NCI-H1092 (cell line): ENCODE results near the gene RASSF9.

Source experiments
- DNase-seq: peaks from one replicate; lab custom pipeline; 2025; lab: John Stamatoyannopoulos, UW

Gene RASSF9

GRCh38 chr12:85836197-85837090 lies at the start of gene RASSF9:
RASSF9 (minus strand) TSS chr12:85836409; CDS start chr12:85836201, 208 bp downstream.
- no peak for DNase-seq

GRCh38 chr12:85883763-85884162 lies 47.6 kb upstream of the RASSF9 start:
- no peak for DNase-seq

- no peak for DNase-seq
Measured at GRCh38 chr12:85877459-85877858, 41.2 kb upstream of the RASSF9 start.

- DNase-seq: no peak
Measured at GRCh38 chr12:85874031-85874461, 37.8 kb upstream of the RASSF9 start, which contains the start of gene NTS. NTS (plus strand) TSS chr12:85874295; CDS start chr12:85874404, 109 bp downstream.

GRCh38 chr12:85872497-85873091 lies 36.4 kb upstream of the RASSF9 start:
- DNase-seq: peak; percentile 22

- DNase-seq: peak; percentile 26
Measured at GRCh38 chr12:85866986-85867776, 31.0 kb upstream of the RASSF9 start.

- no peak for DNase-seq
Measured at GRCh38 chr12:85865890-85866289, 29.7 kb upstream of the RASSF9 start.

- no peak for DNase-seq
Measured at GRCh38 chr12:85856966-85857365, 20.8 kb upstream of the RASSF9 start.

GRCh38 chr12:85855305-85855704 lies 19.1 kb upstream of the RASSF9 start:
- no peak for DNase-seq

- no peak for DNase-seq
Measured at GRCh38 chr12:85849344-85849743, 13.1 kb upstream of the RASSF9 start.

- no peak for DNase-seq
Measured at GRCh38 chr12:85843606-85844310, 7.5 kb upstream of the RASSF9 start.

- no peak for DNase-seq
Measured at GRCh38 chr12:85835426-85836196, 598 bp downstream of the RASSF9 start.

- DNase-seq: no peak
Measured at GRCh38 chr12:85834378-85834777, 1.8 kb downstream of the RASSF9 start.

- no peak for DNase-seq
Measured at GRCh38 chr12:85833579-85833978, 2.6 kb downstream of the RASSF9 start.

- no peak for DNase-seq
Measured at GRCh38 chr12:85831327-85831990, 4.8 kb downstream of the RASSF9 start.

- no peak for DNase-seq
Measured at GRCh38 chr12:85829391-85829790, 6.8 kb downstream of the RASSF9 start.

- DNase-seq: no peak
Measured at GRCh38 chr12:85828576-85828975, 7.6 kb downstream of the RASSF9 start.

- no peak for DNase-seq
Measured at GRCh38 chr12:85825746-85826145, 10.5 kb downstream of the RASSF9 start.

- DNase-seq: no peak
Measured at GRCh38 chr12:85823436-85824180, 12.6 kb downstream of the RASSF9 start.

- no peak for DNase-seq
Measured at GRCh38 chr12:85821759-85822158, 14.4 kb downstream of the RASSF9 start.
